Right renal pelvis (tissue), 4 donors: ENCODE measurements around the gene LRCH3. TPM values are rescaled to one million over a fixed set of nuclear protein-coding genes. Genes with fewer than 3 reads are reported as not detected.
A peak's percentile ranks its signal among the peaks of the same experiment; 100 is the strongest.
"Not testable (repeated sequence)": the region's sequence is repeated elsewhere in the genome, so short reads cannot be mapped to it uniquely, and the experiment has no call there.

Source experiments
- DNase-seq, 4 donors: peaks; one replicate each; pipeline ENCODE4 v3.0.0-alpha.2; 2013; ENCODE audit warnings: low read depth in 4 of 4, low spot score in 3 of 4, missing footprints in 1 of 4
- polyA plus RNA-seq, 4 donors: library from polyadenylated mRNA; unstranded; fragments of 120-200 nt; gene quantifications; one replicate each; pipeline ENCODE4 v1.2.1, GENCODE V29; 2013; ENCODE audit not compliant: insufficient read length in 4 of 4

Gene LRCH3
- polyA plus RNA-seq, 4 donors, result 33.4 to 39.3 (median 37.2) TPM

- no peak for DNase-seq
These were observed 90.9 kb downstream of the LRCH3 start for GRCh38 chr3:197881970-197882338.

- DNase-seq, result no peak
These were observed 91.5 kb downstream of the LRCH3 start for GRCh38 chr3:197882586-197882985.

- DNase-seq, result no peak
These were observed 92.5 kb downstream of the LRCH3 start for GRCh38 chr3:197883541-197883940.

- not testable (repeated sequence) for DNase-seq
These were observed 93.3 kb downstream of the LRCH3 start for GRCh38 chr3:197884330-197884729.

- not testable (repeated sequence) for DNase-seq
These were observed 95.0 kb downstream of the LRCH3 start for GRCh38 chr3:197886052-197886451.

GRCh38 chr3:197887430-197888053 lies 96.5 kb downstream of the LRCH3 start:
- not testable (repeated sequence) for DNase-seq

- DNase-seq, result no peak
These were observed 97.5 kb downstream of the LRCH3 start for GRCh38 chr3:197888511-197888910.

- no peak for DNase-seq
These were observed 98.3 kb downstream of the LRCH3 start for GRCh38 chr3:197889204-197889930.

- DNase-seq, result no peak
These were observed 99.6 kb downstream of the LRCH3 start for GRCh38 chr3:197890693-197891092.

GRCh38 chr3:197892162-197892561 lies 101.1 kb downstream of the LRCH3 start:
- no peak for DNase-seq

GRCh38 chr3:197896421-197896820 lies 105.4 kb downstream of the LRCH3 start:
- no peak for DNase-seq

- DNase-seq, result no peak
These were observed 108.9 kb downstream of the LRCH3 start for GRCh38 chr3:197899833-197900478.

GRCh38 chr3:197901626-197902025 lies 110.6 kb downstream of the LRCH3 start:
- DNase-seq, result no peak

GRCh38 chr3:197906023-197906849 lies 115.2 kb downstream of the LRCH3 start:
- DNase-seq, result peak; percentile 77 to 81 (median 78)

GRCh38 chr3:197906850-197907187 lies 115.8 kb downstream of the LRCH3 start:
- no peak for DNase-seq

GRCh38 chr3:197907196-197907595 lies 116.1 kb downstream of the LRCH3 start:
- DNase-seq, result no peak

- not testable (repeated sequence) for DNase-seq
These were observed 117.5 kb downstream of the LRCH3 start for GRCh38 chr3:197908550-197908949.

- DNase-seq, result no peak
These were observed 118.1 kb downstream of the LRCH3 start for GRCh38 chr3:197908957-197909701.

- no peak for DNase-seq
These were observed 121.9 kb downstream of the LRCH3 start for GRCh38 chr3:197912741-197913476.
